ENCODE measurements around the gene CNTNAP2.

CNTNAP2 gene

GRCh38 chr7:146414373-146414772 is 297.8 kb downstream of the CNTNAP2 start:
- no peak for DNase-seq (ENCODE audit: low read depth in 4 of 4, low spot score in 1 of 4)

GRCh38 chr7:146414937-146415336 is 298.3 kb downstream of the CNTNAP2 start:
- no peak for DNase-seq (ENCODE audit: low read depth in 4 of 4, low spot score in 1 of 4)

DNA sequence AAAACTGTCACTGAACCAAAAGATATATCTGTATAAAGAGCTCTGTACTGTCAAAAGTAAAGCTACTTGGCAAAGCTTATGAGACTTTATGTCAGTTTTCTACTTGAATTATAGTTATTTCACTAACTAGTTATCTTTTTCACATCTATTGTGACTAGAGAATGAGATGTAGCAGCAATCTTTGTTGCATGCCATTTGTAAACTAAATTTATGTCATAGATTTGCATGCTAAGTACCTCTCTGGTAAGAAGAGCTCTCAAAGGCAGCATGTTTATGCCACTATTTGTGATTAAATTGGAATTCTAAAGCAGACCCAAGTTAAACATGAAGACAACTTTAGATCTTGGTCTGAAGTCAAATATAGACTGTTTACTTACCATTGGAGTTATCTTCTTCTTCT is 300.6 kb downstream of the CNTNAP2 start:
- DNase-seq (ENCODE audit: low read depth in 4 of 4, low spot score in 1 of 4), result no peak

DNA sequence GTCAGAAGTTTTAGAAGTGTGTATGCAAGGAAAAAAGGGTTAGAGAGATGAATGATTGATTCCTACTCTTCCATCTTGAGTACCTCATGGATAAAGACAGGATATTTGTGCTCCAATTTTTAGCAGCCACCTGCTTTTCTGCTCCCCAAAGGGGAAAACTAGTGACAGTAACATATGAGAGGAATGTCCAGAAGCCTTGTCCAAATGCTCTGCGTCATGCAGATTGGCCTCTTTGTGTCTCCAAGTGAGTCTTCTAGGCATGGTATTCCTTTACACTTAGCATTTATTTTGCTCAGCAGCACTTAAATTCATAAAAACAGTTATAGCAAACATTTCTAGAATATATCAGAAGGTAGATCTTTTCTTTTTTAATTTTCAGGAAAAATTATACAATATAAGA is 306.8 kb downstream of the CNTNAP2 start:
- DNase-seq (ENCODE audit: low read depth in 4 of 4, low spot score in 1 of 4), result no peak

GRCh38 chr7:146424084-146424483 is 307.5 kb downstream of the CNTNAP2 start:
- DNase-seq (ENCODE audit: low read depth in 4 of 4, low spot score in 1 of 4), result no peak

GRCh38 chr7:146433501-146433900 is 316.9 kb downstream of the CNTNAP2 start:
- no peak for DNase-seq (ENCODE audit: low read depth in 4 of 4, low spot score in 1 of 4)

DNA sequence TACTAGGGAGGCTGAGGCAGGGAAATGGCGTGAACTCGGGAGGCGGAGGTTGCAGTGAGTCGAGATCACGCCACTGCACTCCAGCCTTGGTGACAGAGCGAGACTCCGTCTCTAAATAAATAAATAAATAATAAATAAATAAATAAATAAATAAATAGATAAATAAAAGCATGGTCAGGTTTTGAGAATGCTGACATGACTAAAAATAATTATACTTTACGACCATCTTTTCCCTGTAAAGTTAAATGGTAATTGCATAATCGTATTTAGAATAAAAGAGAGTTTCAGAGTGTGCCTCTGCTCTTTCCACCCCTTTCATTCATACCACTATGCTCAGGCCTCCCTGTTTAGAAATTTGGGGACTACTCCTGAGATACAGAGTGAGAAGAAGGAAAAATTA is 326.5 kb downstream of the CNTNAP2 start:
- no peak for DNase-seq (ENCODE audit: low read depth in 4 of 4, low spot score in 1 of 4)

GRCh38 chr7:146449625-146450024 is 333.0 kb downstream of the CNTNAP2 start:
- no peak for DNase-seq (ENCODE audit: low read depth in 4 of 4, low spot score in 1 of 4)

DNA sequence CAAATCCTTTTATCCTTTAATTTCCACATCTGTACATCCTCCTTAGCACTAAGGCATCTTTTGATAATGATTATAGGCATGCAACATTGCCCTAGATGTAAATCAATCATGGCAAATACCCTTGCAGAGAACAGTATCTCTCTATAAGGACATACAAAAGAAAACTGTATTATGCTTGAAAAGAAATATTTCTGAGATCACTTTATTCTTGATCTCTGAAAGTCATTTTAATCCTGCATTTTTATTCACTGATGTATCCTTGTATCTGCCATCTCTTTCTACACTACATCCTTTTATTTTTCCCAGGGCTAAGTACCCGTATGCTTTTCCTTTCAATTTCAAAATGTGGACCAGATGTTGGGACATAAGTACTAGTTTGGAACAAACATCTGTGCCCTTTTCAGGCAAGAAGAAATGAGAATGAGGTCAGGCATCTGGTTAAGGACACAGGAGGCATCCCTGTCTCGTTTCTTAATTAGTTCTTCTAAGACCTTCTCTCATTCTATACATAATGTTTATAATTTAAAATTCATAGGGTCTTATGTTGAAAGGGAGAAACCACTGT is 338.6 kb downstream of the CNTNAP2 start:
- no peak for DNase-seq (ENCODE audit: low read depth in 4 of 4, low spot score in 1 of 4)

- no peak for DNase-seq (ENCODE audit: low read depth in 4 of 4, low spot score in 1 of 4)
These were observed 362.4 kb downstream of the CNTNAP2 start for GRCh38 chr7:146479040-146479439.

DNA sequence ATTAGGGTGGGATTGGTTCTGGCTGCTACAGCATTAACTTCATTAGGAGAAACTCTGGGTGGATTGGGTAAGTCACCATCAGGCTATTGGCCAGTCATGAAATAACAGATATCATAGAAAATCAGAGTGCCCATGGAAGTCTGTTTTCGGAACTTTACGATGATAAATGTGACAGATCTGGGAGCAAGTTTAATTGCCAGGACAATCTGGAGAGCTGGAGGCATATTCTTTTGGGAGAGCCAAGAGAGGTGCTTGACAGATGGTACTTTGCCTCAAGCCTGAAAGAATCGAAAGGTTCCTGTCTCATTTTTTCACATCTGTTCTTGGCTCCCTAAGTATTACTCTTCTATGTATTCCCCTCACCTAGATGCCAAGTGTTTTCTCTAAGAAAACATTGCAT is 369.9 kb downstream of the CNTNAP2 start:
- DNase-seq (ENCODE audit: low read depth in 4 of 4, low spot score in 1 of 4), result no peak

DNA sequence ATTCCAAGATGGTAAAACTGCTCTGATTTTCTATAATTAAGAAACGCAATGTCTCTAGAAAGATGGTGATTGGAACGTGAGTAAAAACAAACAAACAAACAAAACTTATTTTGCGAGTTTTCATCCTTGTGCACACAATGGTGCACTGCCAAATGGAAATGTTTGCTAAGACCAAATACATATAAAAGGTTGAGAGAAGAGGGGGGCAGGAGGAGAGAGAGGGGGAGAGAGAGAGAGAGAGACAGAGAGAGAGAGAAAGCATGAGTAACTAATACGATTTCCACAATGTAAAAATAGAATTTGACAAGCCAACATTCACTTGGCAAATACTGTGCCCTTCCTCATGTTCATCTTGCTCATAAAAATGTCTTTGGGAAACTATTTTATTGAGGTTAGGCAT is 375.4 kb downstream of the CNTNAP2 start:
- no peak for DNase-seq (ENCODE audit: low read depth in 4 of 4, low spot score in 1 of 4)

DNA sequence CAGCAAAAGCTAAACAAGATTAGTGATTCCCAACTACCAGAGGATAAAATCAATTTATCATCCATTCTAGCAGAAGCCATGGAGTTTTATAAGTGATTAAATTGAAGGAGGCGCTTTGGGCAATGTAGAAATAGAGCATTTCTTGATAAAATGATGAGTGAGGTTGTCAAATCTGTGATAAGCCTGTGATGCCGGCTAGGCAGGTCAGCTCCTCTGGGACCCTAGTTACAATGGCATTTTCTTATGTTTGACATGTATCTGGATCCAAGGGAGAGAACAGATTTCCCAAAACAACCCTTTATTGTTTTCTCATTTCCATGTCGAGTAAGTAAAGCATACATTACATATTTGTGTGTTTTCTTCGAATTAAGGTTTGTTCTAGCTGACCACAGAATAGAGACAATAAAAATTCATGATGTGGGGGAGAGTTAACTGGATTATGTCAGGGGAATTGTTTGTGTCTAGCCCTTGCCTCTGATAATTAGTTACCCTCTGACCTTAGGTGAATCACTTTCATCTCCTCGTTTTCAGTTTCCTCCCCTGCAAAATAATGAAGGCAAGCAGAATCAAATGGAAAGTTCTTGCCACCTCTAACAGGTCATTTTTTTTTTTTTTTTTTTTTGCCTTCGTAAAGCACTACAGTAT is 378.5 kb downstream of the CNTNAP2 start:
- no peak for DNase-seq (ENCODE audit: low read depth in 4 of 4, low spot score in 1 of 4)

DNA sequence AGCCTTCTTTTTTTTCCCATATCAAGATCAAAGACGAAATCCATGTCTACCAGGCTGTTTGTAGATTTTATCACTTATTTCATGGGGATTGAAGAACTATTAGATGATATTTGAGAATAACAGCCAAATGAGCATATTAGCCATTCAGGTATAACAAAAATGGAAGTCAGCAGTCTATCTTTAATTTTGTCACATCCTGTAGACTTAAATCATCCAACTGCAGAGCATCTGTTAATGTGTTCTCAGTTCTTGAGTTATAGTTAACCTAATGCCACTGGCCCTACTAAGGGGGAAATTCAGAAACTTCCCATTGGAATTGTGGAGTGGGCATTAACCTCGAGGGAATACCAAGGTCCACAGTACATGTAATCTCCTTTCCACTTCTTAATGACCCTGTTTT is 380.1 kb downstream of the CNTNAP2 start:
- DNase-seq (ENCODE audit: low read depth in 4 of 4, low spot score in 1 of 4), result no peak

DNA sequence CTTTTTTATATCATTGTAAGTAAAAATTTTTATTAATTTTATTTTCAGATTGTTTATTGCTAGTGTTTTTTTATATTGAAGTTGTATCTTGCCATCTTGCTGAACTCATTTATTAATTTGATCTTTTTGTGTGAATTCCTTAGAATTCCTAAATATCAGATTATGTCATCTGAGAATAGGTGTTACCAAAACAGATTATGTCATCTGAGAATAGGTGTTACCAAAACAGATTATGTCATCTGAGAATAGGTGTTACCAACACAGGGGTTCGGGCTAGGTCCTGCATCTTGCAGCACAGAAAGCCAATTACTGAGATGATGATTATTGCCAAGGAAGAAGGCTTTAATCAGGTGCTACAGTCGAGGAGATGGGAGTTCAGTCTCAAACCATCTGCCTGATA is 383.4 kb downstream of the CNTNAP2 start:
- no peak for DNase-seq (ENCODE audit: low read depth in 4 of 4, low spot score in 1 of 4)

DNA sequence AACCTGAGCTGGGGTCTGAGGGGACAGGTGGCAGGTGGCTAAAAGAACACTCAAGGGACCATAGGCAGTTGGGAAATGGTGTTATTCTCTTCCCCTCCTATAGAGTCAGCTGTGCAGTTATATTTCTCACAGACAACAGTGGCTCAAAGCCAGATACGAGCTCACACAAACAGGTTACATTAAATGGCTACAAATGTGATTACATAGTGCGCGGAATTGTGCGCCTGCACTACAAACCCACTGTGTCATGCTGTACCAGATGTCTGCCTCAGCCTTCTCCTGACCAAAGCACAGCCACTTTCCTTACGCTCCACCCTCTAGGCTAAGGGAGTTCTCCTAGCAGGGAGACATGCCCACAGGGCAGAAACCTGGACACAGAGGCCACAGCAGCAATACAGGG is 387.2 kb downstream of the CNTNAP2 start:
- no peak for DNase-seq (ENCODE audit: low read depth in 4 of 4, low spot score in 1 of 4)

GRCh38 chr7:146510088-146510680 is 393.6 kb downstream of the CNTNAP2 start:
- no peak for DNase-seq (ENCODE audit: low read depth in 4 of 4, low spot score in 1 of 4)

- no peak for DNase-seq (ENCODE audit: low read depth in 4 of 4, low spot score in 1 of 4)
These were observed 397.7 kb downstream of the CNTNAP2 start for GRCh38 chr7:146514304-146514703.

GRCh38 chr7:146528581-146528980 is 412.0 kb downstream of the CNTNAP2 start:
- DNase-seq (ENCODE audit: low read depth in 4 of 4, low spot score in 1 of 4), result no peak

- DNase-seq (ENCODE audit: low read depth in 4 of 4, low spot score in 1 of 4), result no peak
These were observed 423.2 kb downstream of the CNTNAP2 start for GRCh38 chr7:146539836-146540235.

DNA sequence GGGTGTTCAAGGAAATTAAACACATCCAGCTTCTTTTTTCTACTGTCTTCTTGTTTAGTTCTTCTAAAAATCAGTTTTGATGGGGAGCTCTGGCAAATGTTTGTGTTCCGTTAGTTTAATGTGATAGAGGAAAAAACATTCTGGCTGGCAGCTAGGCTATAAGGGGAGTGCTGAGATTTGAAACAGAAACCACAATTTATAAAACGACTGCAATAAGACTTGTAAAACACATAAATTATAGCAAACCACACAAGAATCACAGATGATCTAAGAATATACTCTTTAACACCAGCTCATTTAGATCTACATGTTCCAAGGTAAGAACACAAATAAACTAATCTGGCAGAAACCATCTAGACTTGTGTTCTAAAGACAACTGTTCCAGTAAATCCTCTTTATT is 425.5 kb downstream of the CNTNAP2 start:
- DNase-seq (ENCODE audit: low read depth in 4 of 4, low spot score in 1 of 4), result no peak

GRCh38 chr7:146544748-146545147 is 428.1 kb downstream of the CNTNAP2 start:
- no peak for DNase-seq (ENCODE audit: low read depth in 4 of 4, low spot score in 1 of 4)

GRCh38 chr7:146548816-146549215 is 432.2 kb downstream of the CNTNAP2 start:
- no peak for DNase-seq (ENCODE audit: low read depth in 4 of 4, low spot score in 1 of 4)

Measured in stimulated activated CD4-positive, alpha-beta T cell treated with anti-CD3 and anti-CD28 coated beads, Interleukin-1b, Interleukin-23, amount 100 ng/mL, for 24 hours (primary cell).